HL-60 (cell line): ENCODE measurements around the gene DOP1A.

Experiments
- DNase-seq, 2 experiments: peaks; one replicate each; pipeline ENCODE4 v3.0.0-alpha.2; 2010 to 2020; ENCODE audit warnings: low read depth in 1 of 2, low spot score in 1 of 2
- H3K27ac ChIP-seq: fragments of 250-450 bp; sonication (Bioruptor Pico); replicated peaks from 2 replicates; pipeline ENCODE4 v1.5.1; 2020; ENCODE audit warnings: mild to moderate bottlenecking, moderate library complexity
- H3K27me3 ChIP-seq: fragments of 250-450 bp; sonication (Bioruptor Pico); 2 replicates; pipeline ENCODE4 v1.5.1; 2021; ENCODE audit warnings: mild to moderate bottlenecking, moderate library complexity; ENCODE audit not compliant: insufficient read depth, poor library complexity, severe bottlenecking
- H3K4me3 ChIP-seq: replicated peaks from 2 replicates; pipeline ENCODE4 v1.5.1; 2011; ENCODE audit warnings: mild to moderate bottlenecking, control low read depth, low read length; ENCODE audit not compliant: insufficient read depth
- CTCF ChIP-seq: IDR thresholded peaks from one replicate; pipeline ENCODE4 v1.5.1; 2011; ENCODE audit warnings: low read length, control low read depth, inconsistent platforms; ENCODE audit not compliant: insufficient read depth
- GABPA ChIP-seq: IDR thresholded peaks from 2 replicates; pipeline ENCODE4 v1.6.1; 2012; ENCODE audit warnings: low read depth
- POLR2AphosphoS5 ChIP-seq: IDR thresholded peaks from 2 replicates; pipeline ENCODE4 v1.6.1; 2012; ENCODE audit warnings: low read depth
- REST ChIP-seq: IDR thresholded peaks from 2 replicates; pipeline ENCODE4 v1.6.1; 2012; ENCODE audit warnings: low read depth; ENCODE audit not compliant: insufficient replicate concordance
- SPI1 ChIP-seq: IDR thresholded peaks from 2 replicates; pipeline ENCODE4 v1.6.1; 2012; ENCODE audit warnings: low read depth, mild to moderate bottlenecking, borderline replicate concordance

Gene DOP1A

DNA sequence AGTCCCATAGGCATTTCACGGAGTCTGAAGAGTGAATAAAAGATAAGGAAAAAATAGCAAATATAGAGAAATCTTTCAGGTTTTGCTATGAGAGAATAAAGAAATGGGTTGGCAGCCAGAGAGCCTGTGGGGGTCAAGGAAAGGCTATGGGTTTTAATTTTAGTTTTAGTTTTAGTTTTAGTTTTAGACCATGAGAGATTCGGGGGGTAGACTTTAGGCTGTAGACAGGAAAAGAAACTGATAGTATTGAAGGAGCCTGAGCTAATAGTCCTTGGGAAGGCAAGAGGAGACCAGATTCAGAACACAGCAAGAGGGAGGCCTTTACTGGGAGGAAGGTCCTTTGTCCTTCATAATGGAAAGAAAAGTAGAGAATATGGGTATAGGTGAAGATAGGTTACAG, 19.3 kb downstream of the DOP1A start:
- no peaks in the 10 kb centered on the region for H3K27me3 ChIP-seq
- DNase-seq, result no peak
- TF ChIP-seq CTCF (no peak), REST (no peak), POLR2AphosphoS5 (no peak), GABPA (no peak), SPI1 (no peak)
- no peak overlapping the region for H3K27ac ChIP-seq
- no peak overlapping the region for H3K4me3 ChIP-seq

DNA sequence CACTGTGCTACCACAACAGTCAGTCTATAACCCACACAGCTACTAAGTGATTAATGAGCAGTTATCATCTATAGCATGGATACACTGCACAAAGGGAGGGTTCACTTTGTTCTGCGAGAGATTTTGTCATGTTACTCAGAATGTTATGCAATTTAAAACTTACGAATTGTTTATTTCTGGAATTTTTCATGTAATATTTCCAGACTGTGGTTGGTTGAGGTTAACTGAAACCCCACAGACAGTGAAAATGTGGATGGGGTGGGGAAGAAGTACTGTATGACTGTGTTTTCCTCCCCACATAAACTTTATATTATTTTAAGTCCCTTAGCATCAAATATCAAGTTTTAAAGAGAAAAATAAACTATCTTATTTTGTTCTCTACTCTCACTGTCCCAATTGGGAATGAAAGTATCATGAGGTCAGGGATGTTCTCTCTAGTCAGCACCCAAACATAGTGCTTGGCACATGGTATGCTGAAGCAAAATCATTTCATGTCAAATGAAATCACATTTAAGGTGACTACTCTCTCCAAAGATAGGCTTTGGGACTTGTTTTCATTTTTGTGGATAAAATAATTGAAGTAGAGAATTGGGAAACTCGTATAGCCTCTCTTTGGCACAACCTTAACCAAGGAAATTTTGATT, 25.4 kb downstream of the DOP1A start:
- TF ChIP-seq GABPA (no peak), REST (no peak), POLR2AphosphoS5 (no peak), CTCF (no peak), SPI1 (no peak)
- DNase-seq, result no peak

GRCh38 chr6:83096791-83097190, 29.3 kb downstream of the DOP1A start:
- Histone ChIP-seq H3K27me3 (no peaks in the 10 kb centered on the region), H3K27ac (no peak overlapping the region), H3K4me3 (no peak overlapping the region)
- DNase-seq, result no peak
- no peak for TF ChIP-seq POLR2AphosphoS5
- no peak for TF ChIP-seq SPI1
- no peak for TF ChIP-seq CTCF
- TF ChIP-seq GABPA, result no peak
- TF ChIP-seq REST, result no peak

More for the DNA sequence above, 25.4 kb downstream of the DOP1A start:
- no peak overlapping the region for H3K27ac ChIP-seq
- no peak overlapping the region for H3K4me3 ChIP-seq
- no peaks in the 10 kb centered on the region for H3K27me3 ChIP-seq
